Measurements from ENCODE around the gene MT1HL1.

MT1HL1 gene

DNA sequence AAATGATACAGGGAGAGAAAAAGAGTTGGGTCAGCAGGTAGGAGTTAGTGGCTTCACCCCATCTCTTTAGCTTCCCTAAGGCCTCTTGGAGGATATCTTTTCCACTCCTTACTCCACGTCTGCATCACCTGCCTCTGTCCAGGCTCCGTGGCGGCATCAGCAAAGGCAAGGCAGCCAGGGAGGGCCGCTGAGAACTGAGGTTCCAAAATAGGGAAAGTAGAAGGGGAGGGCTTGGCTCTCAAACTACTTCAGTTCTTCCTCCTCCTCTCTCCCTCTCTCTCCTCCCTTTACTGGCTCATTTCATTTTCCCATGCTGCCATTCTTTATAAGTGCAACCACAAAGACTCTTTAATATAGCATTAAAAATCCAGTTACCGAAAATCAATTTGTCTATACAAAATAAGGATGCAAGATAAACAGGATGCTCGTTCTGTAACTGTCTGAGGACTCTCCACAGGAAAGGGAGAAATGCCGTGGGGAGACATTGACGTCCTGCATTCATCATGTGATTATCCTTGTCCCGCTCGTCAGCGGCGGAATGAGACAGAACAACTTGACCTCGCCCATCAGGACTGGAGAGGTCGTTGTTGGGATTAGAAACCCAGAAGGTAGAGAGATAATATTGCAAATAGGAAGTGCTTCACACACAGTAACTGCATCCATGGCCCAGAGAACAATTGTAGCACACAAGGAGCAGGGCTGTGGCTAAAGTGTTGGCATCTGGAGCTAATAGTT lies 3.1 kb upstream of the MT1HL1 start:
- TF ChIP-seq SIN3A (IDR thresholded peaks at IDR 0.05; ENCODE audit: borderline replicate concordance, insufficient read depth, low read length) (no peak), POLR2AphosphoS5 (IDR thresholded peaks at IDR 0.05; ENCODE audit: low read depth, low read length) (no peak), REST (IDR thresholded peaks at IDR 0.05; ENCODE audit: insufficient read depth in 1 of 2, low read depth in 2 of 2, low read length in 2 of 2) (no peak), FOXP2 (optimal IDR thresholded peaks at IDR 0.05; ENCODE audit: borderline replicate concordance, extremely low read depth, extremely low read length, insufficient read depth) (no peak), TAF1 (IDR thresholded peaks at IDR 0.05; ENCODE audit: borderline replicate concordance, insufficient read depth, low read length) (no peak)

DNA sequence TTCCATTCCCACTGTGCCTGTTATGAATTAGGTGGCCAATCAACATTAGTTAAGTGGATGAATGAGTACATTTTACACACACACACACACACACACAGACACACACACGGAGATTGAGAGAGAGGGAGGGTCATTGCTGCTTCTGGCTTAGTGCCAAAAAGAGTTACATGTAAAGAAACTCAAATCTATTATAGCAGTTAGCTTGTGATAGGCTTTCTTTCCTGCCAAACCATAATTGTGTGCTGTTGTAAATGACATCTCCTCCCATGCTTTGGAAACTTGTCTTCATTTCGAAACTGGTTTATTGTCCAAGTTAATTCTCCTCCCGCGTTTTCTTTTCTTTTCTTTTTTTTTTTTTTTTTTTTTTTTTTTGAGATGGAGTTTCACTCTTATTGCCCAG lies 1.4 kb upstream of the MT1HL1 start:
- no peak for TF ChIP-seq POLR2AphosphoS5 (IDR thresholded peaks at IDR 0.05; ENCODE audit: low read depth, low read length)
- TF ChIP-seq SIN3A (IDR thresholded peaks at IDR 0.05; ENCODE audit: borderline replicate concordance, insufficient read depth, low read length), result no peak
- TF ChIP-seq TAF1 (IDR thresholded peaks at IDR 0.05; ENCODE audit: borderline replicate concordance, insufficient read depth, low read length), result no peak
- no peak for TF ChIP-seq FOXP2 (optimal IDR thresholded peaks at IDR 0.05; ENCODE audit: borderline replicate concordance, extremely low read depth, extremely low read length, insufficient read depth)
- TF ChIP-seq REST (IDR thresholded peaks at IDR 0.05; ENCODE audit: insufficient read depth in 1 of 2, low read depth in 2 of 2, low read length in 2 of 2), result no peak

DNA sequence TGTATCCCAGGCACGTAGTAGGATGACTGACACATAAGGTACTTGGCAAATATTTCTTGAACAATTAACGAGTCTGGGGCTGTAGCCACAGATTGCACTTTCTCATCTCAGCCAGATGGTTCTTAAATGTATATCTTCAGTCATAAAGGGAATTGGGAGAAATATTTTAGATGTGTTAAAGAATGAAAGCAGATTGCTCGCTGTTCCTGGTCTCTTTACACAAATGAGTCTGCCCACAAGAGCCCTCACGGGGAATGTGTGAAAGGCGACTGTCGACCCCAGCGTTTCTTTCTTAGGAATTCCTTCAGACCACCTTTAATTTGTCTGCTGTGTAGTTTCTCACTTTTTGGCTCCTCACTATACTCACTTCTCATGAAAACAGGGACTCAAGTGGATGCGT lies 725 bp downstream of the MT1HL1 start:
- TF ChIP-seq SIN3A (IDR thresholded peaks at IDR 0.05; ENCODE audit: borderline replicate concordance, insufficient read depth, low read length) (no peak), REST (IDR thresholded peaks at IDR 0.05; ENCODE audit: insufficient read depth in 1 of 2, low read depth in 2 of 2, low read length in 2 of 2) (no peak), POLR2AphosphoS5 (IDR thresholded peaks at IDR 0.05; ENCODE audit: low read depth, low read length) (no peak), TAF1 (IDR thresholded peaks at IDR 0.05; ENCODE audit: borderline replicate concordance, insufficient read depth, low read length) (no peak)

- no peak for TF ChIP-seq REST (IDR thresholded peaks at IDR 0.05; ENCODE audit: insufficient read depth in 1 of 2, low read depth in 2 of 2, low read length in 2 of 2)
- TF ChIP-seq TAF1 (IDR thresholded peaks at IDR 0.05; ENCODE audit: borderline replicate concordance, insufficient read depth, low read length), result no peak
- no peak for TF ChIP-seq POLR2AphosphoS5 (IDR thresholded peaks at IDR 0.05; ENCODE audit: low read depth, low read length)
- no peak for TF ChIP-seq FOXP2 (optimal IDR thresholded peaks at IDR 0.05; ENCODE audit: borderline replicate concordance, extremely low read depth, extremely low read length, insufficient read depth)
- no peak for TF ChIP-seq SIN3A (IDR thresholded peaks at IDR 0.05; ENCODE audit: borderline replicate concordance, insufficient read depth, low read length)
Measured at GRCh38 chr1:237000191-237000590, 4.0 kb downstream of the MT1HL1 start.

Data from PFSK-1 (cell line).